Ishikawa (cell line): Measurements from ENCODE around the gene SMG7.

Source experiments
- CEBPB ChIP-seq: IDR thresholded peaks from 2 replicates; pipeline ENCODE4 v1.6.1; 2012
- EGR1 ChIP-seq: IDR thresholded peaks from 2 replicates; pipeline ENCODE4 v1.6.1; 2012
- EP300 ChIP-seq: IDR thresholded peaks from 2 replicates; pipeline ENCODE4 v1.6.1; 2012; ENCODE audit warnings: borderline replicate concordance
- MAX ChIP-seq: IDR thresholded peaks from 2 replicates; pipeline ENCODE4 v1.6.1; 2012
- NFIC ChIP-seq: IDR thresholded peaks from 2 replicates; pipeline ENCODE4 v1.6.1; 2012
- REST ChIP-seq: IDR thresholded peaks from 2 replicates; pipeline ENCODE4 v1.6.1; 2012; ENCODE audit warnings: low read depth, mild to moderate bottlenecking
- TAF1 ChIP-seq: IDR thresholded peaks from 2 replicates; pipeline ENCODE4 v1.6.1; 2012; ENCODE audit warnings: low read depth, mild to moderate bottlenecking
- TCF12 ChIP-seq: IDR thresholded peaks from 2 replicates; pipeline ENCODE4 v1.6.1; 2012; ENCODE audit warnings: low read depth
- USF1 ChIP-seq: IDR thresholded peaks from 2 replicates; pipeline ENCODE4 v1.6.1; 2012
- ZBTB7A ChIP-seq: IDR thresholded peaks from 2 replicates; pipeline ENCODE4 v1.6.1; 2012; ENCODE audit warnings: low read depth

DNA sequence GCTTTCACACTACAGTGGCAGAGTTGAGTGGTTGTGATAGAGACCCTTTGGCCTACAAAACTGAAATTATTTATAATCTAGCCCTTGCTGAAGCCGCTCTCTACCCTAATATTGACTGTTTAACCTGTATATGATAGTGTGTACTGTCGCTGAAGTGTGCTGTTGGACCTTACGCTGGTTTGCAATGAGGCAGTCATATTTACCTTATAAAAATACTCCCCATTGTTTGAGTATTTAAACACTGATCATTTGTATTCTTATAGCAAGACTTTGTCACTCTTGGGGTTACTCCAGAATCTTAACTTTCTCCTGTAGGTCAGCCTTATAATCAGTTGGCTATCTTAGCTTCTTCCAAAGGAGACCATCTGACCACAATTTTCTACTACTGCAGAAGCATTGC lies 56.3 kb downstream of the SMG7 start:
- no peak for TF ChIP-seq CEBPB
- no peak for TF ChIP-seq USF1
- no peak for TF ChIP-seq TAF1
- no peak for TF ChIP-seq EGR1
- TF ChIP-seq ZBTB7A, result no peak
- no peak for TF ChIP-seq EP300
- TF ChIP-seq NFIC, result no peak
- no peak for TF ChIP-seq MAX
- TF ChIP-seq TCF12, result no peak
- no peak for TF ChIP-seq REST
